MCF 10A (cell line): Measurements from ENCODE around the gene BCR. TPM values are rescaled to one million over a fixed set of nuclear protein-coding genes. Genes with fewer than 3 reads are reported as not detected.

Experiments used
- BruUV-seq: library from RNA; stranded (reverse); fragments of 400-500 nt; replicated peaks from 2 replicates; lab custom pipeline; 2021; lab: Mats Ljungman, UMichigan
- CTCF ChIA-PET: fragments of 300-600 bp; sonication (Branson Sonifier 250); formaldehyde crosslinking; extraction: SDS; loops from one replicate; lab custom pipeline; 2021; ENCODE audit warnings: antibody characterized with exemption, inconsistent platforms; lab: Yijun Ruan, JAX
- POLR2A ChIA-PET: fragments of 300-600, 350-650 bp; sonication (Branson Sonifier 250); formaldehyde crosslinking; extraction: SDS; loops from one replicate; lab custom pipeline; 2020; ENCODE audit warnings: antibody characterized with exemption, inconsistent platforms; lab: Yijun Ruan, JAX
- DNase-seq: peaks from one replicate; pipeline ENCODE4 v3.0.0-alpha.2; 2018; ENCODE audit not compliant: unreplicated experiment
- H3K27ac Mint-ChIP-seq: one replicate; pipeline ENCODE4 v1.8.0; 2022; ENCODE audit warnings: mild to moderate bottlenecking, low read depth, mixed read lengths; ENCODE audit not compliant: unreplicated experiment
- H3K27me3 Mint-ChIP-seq: one replicate; pipeline ENCODE4 v1.8.0; 2022; ENCODE audit warnings: mixed read lengths; ENCODE audit not compliant: insufficient read depth, unreplicated experiment
- H3K36me3 Mint-ChIP-seq: one replicate; pipeline ENCODE4 v1.8.0; 2022; ENCODE audit warnings: mild to moderate bottlenecking, moderate library complexity, mixed read lengths; ENCODE audit not compliant: insufficient read depth, unreplicated experiment
- H3K4me1 Mint-ChIP-seq: one replicate; pipeline ENCODE4 v1.8.0; 2022; ENCODE audit warnings: mixed read lengths; ENCODE audit not compliant: insufficient read depth, unreplicated experiment
- H3K4me3 Mint-ChIP-seq: one replicate; pipeline ENCODE4 v1.8.0; 2022; ENCODE audit warnings: mild to moderate bottlenecking, moderate library complexity, mixed read lengths; ENCODE audit not compliant: unreplicated experiment
- H3K9me3 Mint-ChIP-seq: one replicate; pipeline ENCODE4 v1.8.0; 2022; ENCODE audit warnings: mixed read lengths; ENCODE audit not compliant: unreplicated experiment
- CTCF ChIP-seq: fragments of 200-600 bp; IDR thresholded peaks from one replicate; pipeline ENCODE4 v1.8.0; 2022; ENCODE audit warnings: antibody characterized with exemption, mild to moderate bottlenecking; ENCODE audit not compliant: unreplicated experiment
- intact Hi-C: fragments of 100-400 bp; cut with micrococcal nuclease; formaldehyde crosslinking; loops from 2 replicates; pipeline ENCODE4 v1.14.1; 2022
- total RNA-seq: library from RNA; stranded (reverse); gene quantifications from 2 replicates; pipeline ENCODE4 v1.2.3, GENCODE V29; 2022

Gene BCR
- total RNA-seq, 1 experiment from 2014 or later: 77.9 TPM

- Mint-ChIP-seq H3K36me3 (no peaks in the 10 kb centered on the region), H3K4me3 (no peak overlapping the region), H3K27me3 (no peaks in the 10 kb centered on the region), H3K27ac (no peak overlapping the region), H3K9me3 (no peaks in the 10 kb centered on the region), H3K4me1 (no peaks in the 10 kb centered on the region)
- DNase-seq: no peak
- POLR2A ChIA-PET: no interaction called here
- intact Hi-C loops: no loop called here
- CTCF ChIA-PET: interaction anchor here (0.5 to 0.6 kb wide), 2 partner anchors 14 to 626 kb away, joined by 3 to 4 read pairs; no protein-coding TSS in a partner anchor
- no peak for TF ChIP-seq CTCF
- BruUV-seq: no TSS peak
These were observed 21.0 kb upstream of the BCR start for GRCh38 chr22:23159291-23159630.

- H3K4me3 Mint-ChIP-seq: no peak overlapping the region
- no TSS peak for BruUV-seq
- no peak for TF ChIP-seq CTCF
- DNase-seq: no peak
- H3K4me1 Mint-ChIP-seq: no peaks in the 10 kb centered on the region
- POLR2A ChIA-PET: no interaction called here
- peak overlapping the region; percentile 48 for H3K27ac Mint-ChIP-seq
- H3K27me3 Mint-ChIP-seq: no peaks in the 10 kb centered on the region
- CTCF ChIA-PET: no interaction called here
- H3K9me3 Mint-ChIP-seq: no peaks in the 10 kb centered on the region
- intact Hi-C loops: no loop called here
- H3K36me3 Mint-ChIP-seq: no peaks in the 10 kb centered on the region
These were observed 19.3 kb upstream of the BCR start for GRCh38 chr22:23161029-23161428.

- Mint-ChIP-seq H3K4me3 (no peak overlapping the region), H3K36me3 (no peaks in the 10 kb centered on the region), H3K4me1 (no peaks in the 10 kb centered on the region), H3K27ac (peak overlapping the region; percentile 48), H3K27me3 (no peaks in the 10 kb centered on the region), H3K9me3 (no peaks in the 10 kb centered on the region)
- no peak for DNase-seq
- ChIA-PET POLR2A (no interaction called here), CTCF (no interaction called here)
- no TSS peak for BruUV-seq
- intact Hi-C loops: no loop called here
- no peak for TF ChIP-seq CTCF
These were observed 18.7 kb upstream of the BCR start for GRCh38 chr22:23161574-23161973.

- H3K4me1 Mint-ChIP-seq: no peaks in the 10 kb centered on the region
- BruUV-seq: no TSS peak
- H3K27me3 Mint-ChIP-seq: no peaks in the 10 kb centered on the region
- H3K27ac Mint-ChIP-seq: no peak overlapping the region
- no peaks in the 10 kb centered on the region for H3K36me3 Mint-ChIP-seq
- H3K4me3 Mint-ChIP-seq: no peak overlapping the region
- TF ChIP-seq CTCF: no peak
- no peaks in the 10 kb centered on the region for H3K9me3 Mint-ChIP-seq
- intact Hi-C loops: no loop called here
- DNase-seq: peak; percentile 17
- ChIA-PET CTCF (interaction anchor here (0.6 to 2.0 kb wide), 5 partner anchors 15 to 1691 kb away, joined by 3 to 11 read pairs (median 4); no protein-coding TSS in a partner anchor), POLR2A (interaction anchor here (0.9 kb wide), 1 partner anchor 88 kb away, joined by 4 read pairs; no protein-coding TSS in a partner anchor)
These were observed 16.6 kb upstream of the BCR start for GRCh38 chr22:23163665-23164064.
